Measurements from ENCODE around the gene KCNMA1. TPM values are rescaled to one million over a fixed set of nuclear protein-coding genes. Genes with fewer than 3 reads are reported as not detected.

The KCNMA1 gene
- total RNA-seq, 2 donors from 2014 or later, result 5.9 to 9.3 TPM

DNA sequence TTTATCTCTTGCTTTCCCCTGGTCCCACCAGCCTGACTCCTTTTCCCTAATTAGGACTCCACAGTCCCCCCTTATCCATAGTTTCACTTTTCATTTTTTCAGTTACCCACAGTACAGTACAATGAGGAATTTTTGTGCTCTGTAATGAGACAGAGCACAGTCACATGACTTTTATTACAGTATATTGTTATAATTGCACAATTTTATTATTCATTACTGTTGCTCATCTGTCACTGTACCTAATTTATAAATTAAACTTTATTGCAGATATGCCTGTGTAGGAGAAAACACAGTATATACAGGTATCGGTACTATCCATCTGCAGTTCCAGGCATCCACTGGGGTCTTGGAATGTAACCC is 125.4 kb downstream of the KCNMA1 start:
- 88 to 100% methylated on average over 1 of the region's 1 CpG for WGBS, 2 donors
- Histone ChIP-seq H3K27me3 (no peaks in the 10 kb centered on the region), H3K36me3 (replicated peaks in 1 of 2; ENCODE audit: insufficient read depth in 1 of 2, low read depth in 2 of 2) (no peaks in the 10 kb centered on the region), H3K9me3 (no peaks in the 10 kb centered on the region), H3K4me1 (peaks cover 9% of the 10 kb centered on the region), H3K27ac (no peak overlapping the region), H3K4me3 (no peak overlapping the region)
- no peak for TF ChIP-seq POLR2A (IDR thresholded peaks at IDR 0.05)
- TF ChIP-seq, protein P1, sequence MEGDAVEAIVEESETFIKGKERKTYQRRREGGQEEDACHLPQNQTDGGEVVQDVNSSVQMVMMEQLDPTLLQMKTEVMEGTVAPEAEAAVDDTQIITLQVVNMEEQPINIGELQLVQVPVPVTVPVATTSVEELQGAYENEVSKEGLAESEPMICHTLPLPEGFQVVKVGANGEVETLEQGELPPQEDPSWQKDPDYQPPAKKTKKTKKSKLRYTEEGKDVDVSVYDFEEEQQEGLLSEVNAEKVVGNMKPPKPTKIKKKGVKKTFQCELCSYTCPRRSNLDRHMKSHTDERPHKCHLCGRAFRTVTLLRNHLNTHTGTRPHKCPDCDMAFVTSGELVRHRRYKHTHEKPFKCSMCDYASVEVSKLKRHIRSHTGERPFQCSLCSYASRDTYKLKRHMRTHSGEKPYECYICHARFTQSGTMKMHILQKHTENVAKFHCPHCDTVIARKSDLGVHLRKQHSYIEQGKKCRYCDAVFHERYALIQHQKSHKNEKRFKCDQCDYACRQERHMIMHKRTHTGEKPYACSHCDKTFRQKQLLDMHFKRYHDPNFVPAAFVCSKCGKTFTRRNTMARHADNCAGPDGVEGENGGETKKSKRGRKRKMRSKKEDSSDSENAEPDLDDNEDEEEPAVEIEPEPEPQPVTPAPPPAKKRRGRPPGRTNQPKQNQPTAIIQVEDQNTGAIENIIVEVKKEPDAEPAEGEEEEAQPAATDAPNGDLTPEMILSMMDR (IDR thresholded peaks at IDR 0.05), result no peak
- intact Hi-C loops (cut with DNase I), result no loop called here
- DNase-seq (no peak), ATAC-seq (no peak)

DNA sequence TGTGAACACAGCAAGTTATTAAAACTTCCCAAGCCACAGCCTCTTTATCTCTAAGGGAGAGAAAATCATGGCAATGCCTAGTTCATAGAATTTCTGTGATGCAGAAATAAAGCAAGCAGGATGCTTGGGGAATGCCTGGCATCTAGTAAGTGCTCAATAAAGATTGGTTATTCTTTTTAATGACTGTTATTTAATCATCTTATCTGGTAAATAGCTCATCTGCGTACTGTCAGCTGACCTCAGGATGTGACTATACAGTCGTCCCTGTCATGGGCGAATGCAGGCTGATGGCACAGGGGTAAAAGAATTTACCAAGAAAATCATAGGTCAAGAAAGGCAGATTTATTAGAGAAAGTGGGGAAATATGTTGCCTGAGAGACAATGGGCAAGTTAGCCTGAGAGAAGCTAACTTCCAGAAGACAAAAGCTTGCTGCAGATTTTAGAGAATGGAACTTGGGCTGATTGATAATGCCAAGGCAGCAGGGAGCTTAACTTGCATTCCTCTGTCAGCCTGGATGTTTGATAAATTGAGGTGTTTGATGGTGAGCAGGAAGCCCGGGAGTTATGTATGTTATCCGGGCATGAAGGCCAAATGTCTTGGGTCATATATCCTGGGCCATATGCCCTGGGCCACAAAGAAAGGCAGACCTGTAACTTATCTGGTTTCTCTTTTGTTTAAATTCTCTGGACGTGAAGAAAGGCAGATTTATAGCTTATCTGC is 126.0 kb downstream of the KCNMA1 start:
- TF ChIP-seq, protein P1 (IDR thresholded peaks at IDR 0.05), result no peak
- no peak for TF ChIP-seq POLR2A (IDR thresholded peaks at IDR 0.05)
- Histone ChIP-seq H3K36me3 (replicated peaks in 1 of 2; ENCODE audit: insufficient read depth in 1 of 2, low read depth in 2 of 2) (no peaks in the 10 kb centered on the region), H3K4me1 (peaks cover 9% of the 10 kb centered on the region), H3K9me3 (no peaks in the 10 kb centered on the region), H3K27me3 (no peaks in the 10 kb centered on the region), H3K27ac (no peak overlapping the region), H3K4me3 (no peak overlapping the region)
- intact Hi-C loops (cut with DNase I), result no loop called here
- no peak for ATAC-seq
- 78 to 83% methylated on average over 6 of the region's 6 CpGs for WGBS, 2 donors
- no peak for DNase-seq

DNA sequence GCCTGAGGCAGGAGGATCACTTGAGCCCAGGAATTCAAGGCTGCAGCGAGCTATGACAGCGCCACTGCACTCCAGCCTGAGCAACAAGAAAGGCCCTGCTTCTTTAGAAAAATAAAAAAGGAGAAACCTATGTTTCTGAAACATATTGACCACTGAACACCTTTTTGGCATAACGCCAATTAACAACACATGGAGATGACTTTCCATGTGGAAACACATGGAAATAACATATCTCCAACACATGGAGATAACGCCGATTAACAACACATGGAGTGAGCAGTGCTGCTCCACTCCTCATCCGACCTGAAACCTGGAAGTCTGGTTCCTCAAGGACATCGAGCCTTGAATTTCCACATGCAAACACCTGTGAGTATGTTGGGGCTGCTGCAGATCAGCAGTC is 126.9 kb downstream of the KCNMA1 start:
- TF ChIP-seq POLR2A (IDR thresholded peaks at IDR 0.05), result no peak
- TF ChIP-seq, protein P1 (IDR thresholded peaks at IDR 0.05), result no peak
- 68% methylated on average over 7 of the region's 7 CpGs for WGBS, 2 donors
- H3K27me3 ChIP-seq, result no peaks in the 10 kb centered on the region
- H3K36me3 ChIP-seq (replicated peaks in 1 of 2; ENCODE audit: insufficient read depth in 1 of 2, low read depth in 2 of 2), result no peaks in the 10 kb centered on the region
- ATAC-seq, result no peak
- H3K4me3 ChIP-seq, result no peak overlapping the region
- no peak for DNase-seq
- H3K4me1 ChIP-seq, result peaks cover 9% of the 10 kb centered on the region
- H3K27ac ChIP-seq, result no peak overlapping the region
- intact Hi-C loops (cut with DNase I), result no loop called here
- H3K9me3 ChIP-seq, result no peaks in the 10 kb centered on the region

DNA sequence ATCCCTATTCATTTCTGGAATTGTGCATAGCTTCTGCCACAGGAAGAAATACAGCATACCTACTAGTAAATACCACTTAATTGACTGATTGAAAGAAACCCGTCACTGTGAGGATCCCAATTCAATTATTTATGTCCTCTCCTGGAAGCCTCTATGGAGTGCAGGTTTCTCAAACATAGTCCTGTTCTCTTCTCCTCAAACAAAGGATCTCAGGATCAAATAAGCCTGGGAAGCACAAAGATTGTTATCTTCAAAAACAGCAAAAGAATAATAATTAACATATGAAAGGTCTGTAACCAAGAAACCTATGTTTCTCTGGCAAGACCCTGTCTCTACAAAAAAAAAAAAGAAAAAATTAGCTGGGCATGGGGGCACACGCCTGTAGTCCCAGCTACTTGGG is 127.3 kb downstream of the KCNMA1 start:
- H3K4me1 ChIP-seq, result peaks cover 9% of the 10 kb centered on the region
- no peak overlapping the region for H3K27ac ChIP-seq
- intact Hi-C loops (cut with DNase I), result no loop called here

More for the DNA sequence above, 127.3 kb downstream of the KCNMA1 start:
- DNase-seq (no peak), ATAC-seq (no peak)
- Histone ChIP-seq H3K9me3 (no peaks in the 10 kb centered on the region), H3K36me3 (replicated peaks in 1 of 2; ENCODE audit: insufficient read depth in 1 of 2, low read depth in 2 of 2) (no peaks in the 10 kb centered on the region), H3K27me3 (no peaks in the 10 kb centered on the region), H3K4me3 (no peak overlapping the region)
- TF ChIP-seq, protein P1 (IDR thresholded peaks at IDR 0.05), result no peak
- no peak for TF ChIP-seq POLR2A (IDR thresholded peaks at IDR 0.05)
- WGBS, 2 donors, result 91 to 92% methylated on average over 2 of the region's 2 CpGs
